ENCODE results near the gene PPL. TPM values are rescaled to one million over a fixed set of nuclear protein-coding genes. Genes with fewer than 3 reads are reported as not detected.

PPL gene
- total RNA-seq, 6 experiments from 2014 or later, result 6.9 to 23.8 (median 14.4) TPM

- Histone ChIP-seq H3K27ac (peak overlapping the region in 1 of 3 donors; percentile 42), H3K36me3 (peaks cover 0 to 57% (median 25%) of the 10 kb centered on the region in 4 donors), H3K27me3 (no peaks in the 10 kb centered on the region), H3K9me3 (no peaks in the 10 kb centered on the region), H3K4me3 (no peak overlapping the region), H3K4me1 (peaks cover 0 to 6% (median 0%) of the 10 kb centered on the region in 4 donors)
- intact Hi-C loops (cut with DNase I), result no loop called here
- DNase-seq, result no peak
- TF ChIP-seq CTCF (IDR thresholded peaks at IDR 0.05), result no peak
- TF ChIP-seq POLR2A (IDR thresholded peaks at IDR 0.05), result no peak
- ATAC-seq, result peak; percentile 17 to 68 (median 46)
- WGBS (ENCODE audit: insufficient coverage, low coverage, low lambda C conversion rate, missing lambda C conversion rate), result 31% methylated on average over 9 of the region's 9 CpGs
Observed at GRCh38 chr16:4888428-4889135, 48.4 kb downstream of the PPL start.

- H3K36me3 ChIP-seq, result peaks cover 6 to 72% (median 39%) of the 10 kb centered on the region in 4 donors
- 100% methylated on average over 4 of the region's 5 CpGs for WGBS (ENCODE audit: insufficient coverage, low coverage, low lambda C conversion rate, missing lambda C conversion rate)
- intact Hi-C loops (cut with DNase I), result no loop called here
- TF ChIP-seq POLR2A (IDR thresholded peaks at IDR 0.05) (no peak), CTCF (IDR thresholded peaks at IDR 0.05) (no peak)
- H3K4me3 ChIP-seq, result no peak overlapping the region
- H3K4me1 ChIP-seq, result peaks cover 0 to 13% (median 0%) of the 10 kb centered on the region in 4 donors
- no peak for ATAC-seq
- H3K9me3 ChIP-seq, result no peaks in the 10 kb centered on the region
- no peaks in the 10 kb centered on the region for H3K27me3 ChIP-seq
- no peak overlapping the region for H3K27ac ChIP-seq
- no peak for DNase-seq
Observed at GRCh38 chr16:4886151-4886550, 50.8 kb downstream of the PPL start.

- intact Hi-C loops (cut with DNase I), result no loop called here
- no peak overlapping the region for H3K4me3 ChIP-seq
- no peak overlapping the region for H3K27ac ChIP-seq
- no peak for TF ChIP-seq POLR2A (IDR thresholded peaks at IDR 0.05)
- DNase-seq (peak in 1 of 3 donors; percentile 45), ATAC-seq (no peak)
- no peaks in the 10 kb centered on the region for H3K9me3 ChIP-seq
- H3K4me1 ChIP-seq, result peaks cover 0 to 13% (median 0%) of the 10 kb centered on the region in 4 donors
- WGBS (ENCODE audit: insufficient coverage, low coverage, low lambda C conversion rate, missing lambda C conversion rate), result 88% methylated on average over 19 of the region's 45 CpGs
- peaks cover 6 to 81% (median 47%) of the 10 kb centered on the region in 4 donors for H3K36me3 ChIP-seq
- H3K27me3 ChIP-seq, result no peaks in the 10 kb centered on the region
Observed at GRCh38 chr16:4884972-4885874, 51.7 kb downstream of the PPL start.

GRCh38 chr16:4884209-4884608, 52.7 kb downstream of the PPL start:
- Histone ChIP-seq H3K27ac (no peak overlapping the region), H3K4me3 (no peak overlapping the region), H3K36me3 (peaks cover 6 to 87% (median 53%) of the 10 kb centered on the region in 4 donors), H3K9me3 (no peaks in the 10 kb centered on the region), H3K27me3 (no peaks in the 10 kb centered on the region), H3K4me1 (peaks cover 0 to 13% (median 0%) of the 10 kb centered on the region in 4 donors)
- 84% methylated on average over 8 of the region's 34 CpGs for WGBS (ENCODE audit: insufficient coverage, low coverage, low lambda C conversion rate, missing lambda C conversion rate)
- peak in 1 of 3 donors; percentile 39 for DNase-seq
- intact Hi-C loops (cut with DNase I), result no loop called here
- no peak for ATAC-seq
- TF ChIP-seq CTCF (IDR thresholded peaks at IDR 0.05), result no peak
- TF ChIP-seq POLR2A (IDR thresholded peaks at IDR 0.05), result no peak

All from right lobe of liver (tissue), 6 donors.